Fibroblast of mammary gland (primary cell): ENCODE results near the gene RNGTT.

Experiments
- DNase-seq: peaks from one replicate; pipeline ENCODE4 v3.0.0-alpha.2; 2010; ENCODE audit warnings: low read depth
- H3K4me3 ChIP-seq: 2 replicates; pipeline ENCODE4 v1.5.1; 2011; ENCODE audit warnings: low read depth, mild to moderate bottlenecking, low read length, moderate library complexity; ENCODE audit not compliant: control insufficient read depth
- TF ChIP-seq, protein P1 (sequence below): conservative IDR thresholded peaks from 2 replicates; pipeline ENCODE4 v1.5.1; 2011; ENCODE audit warnings: low read depth, low read length, inconsistent platforms; ENCODE audit not compliant: control insufficient read depth, insufficient read depth

The RNGTT gene

DNA sequence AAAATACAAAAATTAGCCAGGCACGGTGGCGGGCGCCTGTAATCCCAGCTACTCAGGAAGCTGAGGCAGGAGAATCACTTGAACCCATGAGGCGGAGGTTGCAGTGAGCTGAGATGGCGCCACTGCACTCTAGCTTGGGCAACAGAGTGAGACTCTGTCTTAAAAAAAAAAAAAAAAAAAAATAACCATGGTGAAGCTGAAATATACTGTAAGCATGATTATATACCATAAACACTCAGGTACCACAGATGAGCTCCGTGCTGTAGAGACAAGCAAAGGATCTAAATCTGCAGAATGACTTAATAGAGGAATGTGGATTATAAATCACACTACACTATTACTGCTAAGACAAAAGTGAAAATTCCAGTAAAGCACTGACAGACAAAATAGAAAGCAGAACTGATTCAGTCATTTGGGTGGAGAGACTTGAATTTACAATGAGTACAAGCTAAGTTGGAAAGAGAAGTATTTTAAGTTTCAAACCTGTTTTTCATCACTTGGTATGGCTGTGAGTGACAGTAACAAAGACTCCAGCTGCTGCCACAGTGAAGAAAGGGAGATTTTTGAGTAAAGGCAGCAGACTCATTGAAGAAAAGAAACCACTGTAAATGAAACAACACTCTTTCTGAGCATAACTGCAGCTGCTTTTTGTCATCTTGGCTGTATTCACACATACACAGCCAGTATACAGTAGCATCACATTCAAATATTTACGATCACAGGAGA lies 322.1 kb downstream of the RNGTT start:
- H3K4me3 ChIP-seq = no peak overlapping the region
- TF ChIP-seq, protein P1, sequence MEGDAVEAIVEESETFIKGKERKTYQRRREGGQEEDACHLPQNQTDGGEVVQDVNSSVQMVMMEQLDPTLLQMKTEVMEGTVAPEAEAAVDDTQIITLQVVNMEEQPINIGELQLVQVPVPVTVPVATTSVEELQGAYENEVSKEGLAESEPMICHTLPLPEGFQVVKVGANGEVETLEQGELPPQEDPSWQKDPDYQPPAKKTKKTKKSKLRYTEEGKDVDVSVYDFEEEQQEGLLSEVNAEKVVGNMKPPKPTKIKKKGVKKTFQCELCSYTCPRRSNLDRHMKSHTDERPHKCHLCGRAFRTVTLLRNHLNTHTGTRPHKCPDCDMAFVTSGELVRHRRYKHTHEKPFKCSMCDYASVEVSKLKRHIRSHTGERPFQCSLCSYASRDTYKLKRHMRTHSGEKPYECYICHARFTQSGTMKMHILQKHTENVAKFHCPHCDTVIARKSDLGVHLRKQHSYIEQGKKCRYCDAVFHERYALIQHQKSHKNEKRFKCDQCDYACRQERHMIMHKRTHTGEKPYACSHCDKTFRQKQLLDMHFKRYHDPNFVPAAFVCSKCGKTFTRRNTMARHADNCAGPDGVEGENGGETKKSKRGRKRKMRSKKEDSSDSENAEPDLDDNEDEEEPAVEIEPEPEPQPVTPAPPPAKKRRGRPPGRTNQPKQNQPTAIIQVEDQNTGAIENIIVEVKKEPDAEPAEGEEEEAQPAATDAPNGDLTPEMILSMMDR = no peak
- no peak for DNase-seq

DNA sequence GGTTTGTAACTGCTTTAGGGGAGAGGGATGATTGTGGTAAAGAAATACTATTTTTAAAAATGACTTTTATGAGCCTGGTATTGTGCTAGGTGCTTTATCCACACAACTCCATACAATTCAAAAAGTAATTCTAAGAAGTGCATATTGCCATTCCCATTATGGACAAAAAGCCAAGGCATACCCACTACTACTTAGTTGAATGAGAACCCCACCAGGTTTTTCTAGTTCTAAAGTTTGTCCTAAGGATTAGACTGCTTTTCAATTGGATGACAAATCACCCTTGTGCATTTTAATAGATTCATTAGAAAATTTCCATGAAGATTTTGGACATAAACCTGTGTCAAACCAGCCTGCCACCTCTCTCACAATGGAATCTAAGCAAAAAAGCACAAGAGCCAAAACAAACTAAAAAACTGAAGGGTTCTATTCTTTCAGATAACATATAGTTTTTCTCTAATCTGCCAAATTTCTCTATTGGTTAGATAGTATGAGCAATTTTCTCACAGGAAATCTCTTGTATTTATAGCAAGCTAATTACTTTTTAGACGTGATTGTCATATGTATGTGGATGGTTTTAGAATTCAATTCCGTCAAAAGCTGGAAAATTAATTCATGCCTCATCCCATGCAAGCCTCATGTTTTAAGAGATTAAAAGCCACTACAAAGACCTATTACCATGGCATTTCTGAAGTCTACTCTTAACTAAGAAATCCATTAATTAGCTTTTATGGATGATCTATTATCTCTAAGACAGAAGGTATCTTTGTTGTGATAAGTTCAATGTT lies 325.5 kb downstream of the RNGTT start:
- no peak for DNase-seq
- H3K4me3 ChIP-seq = no peak overlapping the region
- TF ChIP-seq, protein P1 = no peak

DNA sequence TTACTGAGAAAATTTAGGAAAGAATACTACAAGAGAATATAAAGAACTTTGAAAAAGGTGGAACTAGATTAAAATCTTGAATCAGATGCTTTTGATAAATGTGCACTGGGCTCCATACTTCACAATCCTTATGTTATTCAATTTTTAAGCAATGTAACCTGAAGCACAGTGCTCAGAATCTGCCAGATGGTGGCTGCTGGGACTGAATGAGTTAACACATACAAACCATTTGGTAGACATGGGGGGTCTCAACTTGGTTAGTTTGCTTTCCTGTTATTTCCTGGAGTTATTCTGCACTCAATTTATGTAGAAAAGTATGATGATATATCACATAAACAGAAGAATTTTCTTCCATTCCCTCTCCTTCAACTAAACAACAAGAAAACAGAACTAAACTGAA lies 326.5 kb downstream of the RNGTT start:
- H3K4me3 ChIP-seq = no peak overlapping the region
- TF ChIP-seq, protein P1 = no peak
- DNase-seq = no peak

DNA sequence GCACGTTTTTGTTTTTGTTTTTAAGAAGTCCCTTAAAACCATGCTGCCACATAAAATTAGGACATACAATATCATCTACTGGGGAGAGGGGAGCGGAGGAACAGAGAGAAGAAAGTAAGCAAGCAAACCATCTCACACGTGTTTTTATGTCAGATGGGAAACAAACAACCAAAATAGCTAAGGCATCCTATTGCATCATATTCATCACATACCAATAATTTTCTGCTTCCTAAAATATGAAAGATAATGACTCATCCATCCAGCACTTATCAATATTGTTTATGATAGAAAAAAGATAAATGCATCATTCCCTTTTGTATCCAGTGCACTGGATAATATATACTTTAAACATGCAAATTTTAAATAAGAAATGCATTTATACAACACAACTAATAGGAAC lies 329.6 kb downstream of the RNGTT start:
- no peak for DNase-seq
- H3K4me3 ChIP-seq = no peak overlapping the region
- TF ChIP-seq, protein P1 = no peak

DNA sequence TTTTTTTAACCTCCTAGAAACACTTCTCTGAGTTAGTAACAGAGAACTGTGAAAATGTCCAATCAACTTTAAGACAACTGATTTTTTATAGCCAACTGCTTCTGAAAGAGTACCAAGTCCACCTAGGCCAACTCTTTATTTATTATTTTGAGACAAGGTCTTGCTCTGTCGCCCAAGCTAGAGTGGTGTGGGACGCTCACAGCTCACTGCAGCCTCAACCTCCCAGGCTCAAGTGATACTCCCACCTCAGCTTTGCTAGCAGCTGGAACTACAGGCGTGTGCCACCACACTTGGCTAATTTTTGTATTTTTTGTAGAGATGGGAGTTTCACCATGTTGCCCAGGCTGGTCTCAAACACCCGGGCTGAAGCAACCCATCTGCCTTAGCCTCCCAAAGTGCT lies 331.6 kb downstream of the RNGTT start:
- no peak overlapping the region for H3K4me3 ChIP-seq
- DNase-seq = no peak
- TF ChIP-seq, protein P1 = no peak

DNA sequence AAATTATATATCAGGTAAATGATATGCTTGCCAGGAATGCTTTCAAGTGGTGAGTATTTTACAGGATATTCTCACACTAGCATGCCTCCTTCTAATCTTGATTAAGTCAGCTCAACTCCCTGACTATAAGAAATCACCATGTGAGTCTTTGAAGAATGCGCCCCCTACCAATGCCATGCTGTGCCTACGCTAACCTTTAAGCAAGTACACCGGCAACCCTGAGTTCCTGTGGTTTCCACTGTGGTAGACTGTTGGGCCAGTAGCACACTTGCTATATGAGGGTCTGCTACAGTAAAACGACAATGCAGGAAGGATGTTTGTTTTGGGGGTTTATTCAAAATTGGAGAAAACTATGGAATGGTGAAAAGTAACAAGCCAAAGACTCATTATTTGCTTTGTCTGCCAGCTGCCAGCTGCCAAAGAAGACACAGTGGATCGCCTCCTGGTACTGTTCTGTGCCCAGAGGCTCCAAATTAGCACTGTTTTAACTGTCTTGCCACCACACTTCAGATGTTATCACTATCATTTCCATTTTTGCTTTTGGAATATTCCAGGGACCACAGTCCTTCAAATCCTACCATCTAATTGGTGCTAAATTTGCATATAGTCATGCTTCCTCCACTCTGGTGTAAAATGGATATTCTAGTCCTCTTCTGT lies 333.5 kb downstream of the RNGTT start:
- H3K4me3 ChIP-seq = no peak overlapping the region
- no peak for DNase-seq
- TF ChIP-seq, protein P1 = no peak
